Measurements from ENCODE around the gene FNDC3B. TPM values are rescaled to one million over a fixed set of nuclear protein-coding genes. Genes with fewer than 3 reads are reported as not detected.
"Not testable (repeated sequence)": the region's sequence is repeated elsewhere in the genome, so short reads cannot be mapped to it uniquely, and the experiment has no call there.

FNDC3B gene
- total RNA-seq (10 to 100 TPM; 14.7 to 20.6 TPM), polyA plus RNA-seq (1 to 10 TPM; 6.5 to 8.8 (median 8.6) TPM), total RNA-seq (20.9 to 47.2 (median 32.3) reads per million in 6 experiments)

- Mint-ChIP-seq H3K36me3 (no peaks in the 10 kb centered on the region), H3K4me1 (peaks cover 8 to 55% (median 38%) of the 10 kb centered on the region in 4 donors), H3K4me3 (peak within 1 kb of the TSS; percentile 94 to 100 (median 99)), H3K27me3 (peaks cover 0 to 2% (median 0%) of the 10 kb centered on the region in 5 donors), H3K9me3 (no peaks in the 10 kb centered on the region), H3K27ac (peak within 1 kb of the TSS; percentile 92 to 98 (median 97))
- ATAC-seq: peak; percentile 92 to 95
- POLR2A ChIA-PET: interaction anchor here (0.6 to 1.8 kb wide), 2 partner anchors 12 to 68 kb away, joined by 3 to 17 read pairs; no protein-coding TSS in a partner anchor
- peak; percentile 75 to 94 (median 90) for DNase-seq
These were observed at the start of gene FNDC3B for GRCh38 chr3:172039436-172040077. Gene FNDC3B, plus strand, starts transcription at chr3:172039578. Its CDS starts 72,902 bp downstream, at chr3:172112480.

GRCh38 chr3:171990239-171990638 is 49.1 kb upstream of the FNDC3B start:
- H3K9me3 Mint-ChIP-seq, DNase-seq, H3K36me3 Mint-ChIP-seq, H3K4me3 Mint-ChIP-seq, ATAC-seq, H3K27ac Mint-ChIP-seq, H3K4me1 Mint-ChIP-seq, H3K27me3 Mint-ChIP-seq, POLR2A ChIA-PET: not testable (repeated sequence)

- peaks cover 0 to 5% (median under 1%) of the 10 kb centered on the region in 4 donors for H3K4me1 Mint-ChIP-seq
- peaks cover 0 to 4% (median 2%) of the 10 kb centered on the region in 9 donors for H3K9me3 Mint-ChIP-seq
- POLR2A ChIA-PET: no interaction called here
- H3K4me3 Mint-ChIP-seq: no peak overlapping the region
- ATAC-seq (no peak), DNase-seq (no peak)
- H3K36me3 Mint-ChIP-seq: peaks cover 0 to 4% (median 3%) of the 10 kb centered on the region in 3 donors
- no peak overlapping the region for H3K27ac Mint-ChIP-seq
- peaks cover 0 to 4% (median 0%) of the 10 kb centered on the region in 5 donors for H3K27me3 Mint-ChIP-seq
These were observed 48.2 kb upstream of the FNDC3B start for GRCh38 chr3:171991166-171991565.

GRCh38 chr3:171994646-171995428 is 44.5 kb upstream of the FNDC3B start:
- POLR2A ChIA-PET: interaction anchor here (0.6 kb wide), 1 partner anchor 1589 kb away, joined by 4 read pairs; no protein-coding TSS in a partner anchor
- DNase-seq: no peak
- H3K27me3 Mint-ChIP-seq: peaks cover 0 to 6% (median 0%) of the 10 kb centered on the region in 5 donors
- H3K9me3 Mint-ChIP-seq: peaks cover 2 to 22% (median 9%) of the 10 kb centered on the region in 9 donors
- no peak overlapping the region for H3K27ac Mint-ChIP-seq
- no peak for ATAC-seq
- no peaks in the 10 kb centered on the region for H3K4me1 Mint-ChIP-seq
- peaks cover 0 to 15% (median 13%) of the 10 kb centered on the region in 3 donors for H3K36me3 Mint-ChIP-seq
- no peak overlapping the region for H3K4me3 Mint-ChIP-seq

- no peak overlapping the region for H3K4me3 Mint-ChIP-seq
- POLR2A ChIA-PET: no interaction called here
- ATAC-seq (no peak), DNase-seq (no peak)
- peaks cover 0 to 3% (median 0%) of the 10 kb centered on the region in 5 donors for H3K27me3 Mint-ChIP-seq
- peaks cover 2 to 22% (median 9%) of the 10 kb centered on the region in 9 donors for H3K9me3 Mint-ChIP-seq
- H3K27ac Mint-ChIP-seq: no peak overlapping the region
- peaks cover 0 to 15% (median 13%) of the 10 kb centered on the region in 3 donors for H3K36me3 Mint-ChIP-seq
- H3K4me1 Mint-ChIP-seq: no peaks in the 10 kb centered on the region
These were observed 43.9 kb upstream of the FNDC3B start for GRCh38 chr3:171995486-171995885.

- ATAC-seq: no peak
- Mint-ChIP-seq H3K4me1 (no peaks in the 10 kb centered on the region), H3K27ac (no peak overlapping the region), H3K9me3 (peaks cover 2 to 22% (median 9%) of the 10 kb centered on the region in 9 donors), H3K4me3 (no peak overlapping the region), H3K27me3 (peaks cover 0 to 3% (median 0%) of the 10 kb centered on the region in 5 donors), H3K36me3 (peaks cover 0 to 15% (median 13%) of the 10 kb centered on the region in 3 donors)
- POLR2A ChIA-PET: no interaction called here
- DNase-seq: no peak
These were observed 43.1 kb upstream of the FNDC3B start for GRCh38 chr3:171996178-171996817.

GRCh38 chr3:171998731-171999130 is 40.6 kb upstream of the FNDC3B start:
- H3K27me3 Mint-ChIP-seq, H3K27ac Mint-ChIP-seq, ATAC-seq, H3K4me3 Mint-ChIP-seq, H3K4me1 Mint-ChIP-seq, POLR2A ChIA-PET, DNase-seq: not testable (repeated sequence)
- peaks cover 0 to 22% (median 18%) of the 10 kb centered on the region in 3 donors for H3K36me3 Mint-ChIP-seq
- H3K9me3 Mint-ChIP-seq: peaks cover 7 to 28% (median 11%) of the 10 kb centered on the region in 9 donors

GRCh38 chr3:172001616-172002015 is 37.8 kb upstream of the FNDC3B start:
- H3K27ac Mint-ChIP-seq, H3K4me1 Mint-ChIP-seq, DNase-seq, ATAC-seq, H3K27me3 Mint-ChIP-seq, POLR2A ChIA-PET, H3K4me3 Mint-ChIP-seq: not testable (repeated sequence)
- Mint-ChIP-seq H3K36me3 (peaks cover 0 to 15% (median 9%) of the 10 kb centered on the region in 3 donors), H3K9me3 (peaks cover 3 to 20% (median 6%) of the 10 kb centered on the region in 9 donors)

- POLR2A ChIA-PET: no interaction called here
- no peak for ATAC-seq
- peaks cover 0 to 6% (median 5%) of the 10 kb centered on the region in 3 donors for H3K36me3 Mint-ChIP-seq
- H3K4me1 Mint-ChIP-seq: no peaks in the 10 kb centered on the region
- H3K27me3 Mint-ChIP-seq: peaks cover 0 to 2% (median 0%) of the 10 kb centered on the region in 5 donors
- no peak for DNase-seq
- no peak overlapping the region for H3K27ac Mint-ChIP-seq
- H3K9me3 Mint-ChIP-seq: peaks cover 0 to 11% (median 3%) of the 10 kb centered on the region in 9 donors
- no peak overlapping the region for H3K4me3 Mint-ChIP-seq
These were observed 36.8 kb upstream of the FNDC3B start for GRCh38 chr3:172002512-172003078.

GRCh38 chr3:172003146-172003545 is 36.2 kb upstream of the FNDC3B start:
- DNase-seq (no peak), ATAC-seq (no peak)
- Mint-ChIP-seq H3K9me3 (peaks cover 0 to 6% (median 1%) of the 10 kb centered on the region in 9 donors), H3K4me3 (no peak overlapping the region), H3K36me3 (peaks cover 0 to 6% (median 5%) of the 10 kb centered on the region in 3 donors), H3K27me3 (peaks cover 0 to 2% (median 0%) of the 10 kb centered on the region in 5 donors), H3K4me1 (no peaks in the 10 kb centered on the region), H3K27ac (no peak overlapping the region)
- POLR2A ChIA-PET: no interaction called here

GRCh38 chr3:172007065-172007370 is 32.4 kb upstream of the FNDC3B start:
- Mint-ChIP-seq H3K9me3 (no peaks in the 10 kb centered on the region), H3K4me1 (no peaks in the 10 kb centered on the region), H3K27ac (no peak overlapping the region), H3K36me3 (no peaks in the 10 kb centered on the region), H3K4me3 (no peak overlapping the region), H3K27me3 (no peaks in the 10 kb centered on the region)
- ATAC-seq: no peak
- POLR2A ChIA-PET: no interaction called here
- DNase-seq: no peak

GRCh38 chr3:172009803-172010202 is 29.6 kb upstream of the FNDC3B start:
- DNase-seq (no peak), ATAC-seq (no peak)
- peaks cover 0 to 2% (median 0%) of the 10 kb centered on the region in 5 donors for H3K27me3 Mint-ChIP-seq
- POLR2A ChIA-PET: no interaction called here
- no peak overlapping the region for H3K27ac Mint-ChIP-seq
- no peaks in the 10 kb centered on the region for H3K36me3 Mint-ChIP-seq
- no peak overlapping the region for H3K4me3 Mint-ChIP-seq
- H3K9me3 Mint-ChIP-seq: no peaks in the 10 kb centered on the region
- H3K4me1 Mint-ChIP-seq: no peaks in the 10 kb centered on the region

Data from naive thymus-derived CD8-positive, alpha-beta T cell (primary cell).